Stomach (tissue), 4 donors: Measurements from ENCODE around the gene ZNF474.
A peak's percentile ranks its signal among the peaks of the same experiment; 100 is the strongest.

Experiments
- EP300 ChIP-seq: sonication (generic); formaldehyde crosslinking; IDR thresholded peaks from one replicate; pipeline ENCODE4 v1.6.1; 2017; ENCODE audit warnings: antibody characterized with exemption
- POLR2AphosphoS5 ChIP-seq, 3 donors: sonication (generic); formaldehyde crosslinking; IDR thresholded peaks; one replicate each; pipeline ENCODE4 v1.6.1; 2016; ENCODE audit warnings: antibody characterized with exemption in 3 of 3
- TF ChIP-seq, protein P1 (sequence below), 7 experiments: fragments of 450-650 bp in 4 of 7; fragments of 200-600 bp in 3 of 7; sonication (generic) in 3 of 7; IDR thresholded peaks; one replicate each; pipeline ENCODE4 v1.5.1; 2016 to 2019; ENCODE audit warnings: antibody characterized with exemption in 7 of 7, control low read depth in 2 of 7, mild to moderate bottlenecking in 1 of 7

DNA sequence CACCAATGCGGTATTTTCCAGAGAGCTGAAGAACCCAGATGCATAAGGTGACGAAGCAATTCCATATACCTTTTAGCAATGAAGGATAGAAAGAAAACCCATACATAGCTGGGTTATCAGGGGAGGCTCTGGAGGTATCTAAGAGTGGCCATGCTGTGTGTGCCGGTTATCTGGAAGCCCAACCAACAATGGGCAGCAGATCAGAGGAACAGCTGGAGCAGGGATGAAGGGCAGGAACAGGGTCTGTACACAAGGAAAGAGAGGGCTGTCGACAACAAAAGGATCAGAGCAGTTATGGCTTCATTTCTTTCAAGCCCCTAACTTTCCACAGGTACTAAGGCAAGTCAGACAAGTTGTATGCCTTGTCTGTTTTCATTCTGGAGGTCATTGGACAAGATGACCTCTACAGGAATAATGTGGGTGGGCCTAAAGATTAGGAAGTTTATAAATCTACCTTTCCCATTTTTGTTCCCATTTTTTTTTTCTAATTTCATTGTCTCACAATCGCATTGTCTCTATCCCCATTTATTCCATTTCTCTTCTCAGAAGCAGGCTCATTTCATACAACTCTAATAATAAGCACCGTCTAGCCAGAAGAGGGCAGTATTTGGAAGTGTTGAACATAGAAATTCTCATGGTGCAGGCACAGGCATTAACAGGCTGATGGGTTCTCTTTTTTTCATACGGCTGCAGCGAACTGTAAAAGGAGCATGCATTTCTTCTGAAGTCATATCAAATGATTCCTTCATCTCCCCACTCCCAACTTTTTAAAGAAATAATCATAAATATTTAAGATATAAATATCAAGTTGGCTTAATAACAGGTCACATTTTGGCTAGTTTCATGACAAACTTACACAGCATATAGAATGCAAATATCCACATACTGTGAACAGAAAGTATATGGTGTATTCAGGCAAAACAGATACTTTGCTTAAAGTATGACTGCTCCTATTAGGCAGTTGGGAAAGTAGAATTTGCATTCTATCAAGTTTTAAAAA lies 63.5 kb downstream of the ZNF474 start:
- TF ChIP-seq, protein P1, sequence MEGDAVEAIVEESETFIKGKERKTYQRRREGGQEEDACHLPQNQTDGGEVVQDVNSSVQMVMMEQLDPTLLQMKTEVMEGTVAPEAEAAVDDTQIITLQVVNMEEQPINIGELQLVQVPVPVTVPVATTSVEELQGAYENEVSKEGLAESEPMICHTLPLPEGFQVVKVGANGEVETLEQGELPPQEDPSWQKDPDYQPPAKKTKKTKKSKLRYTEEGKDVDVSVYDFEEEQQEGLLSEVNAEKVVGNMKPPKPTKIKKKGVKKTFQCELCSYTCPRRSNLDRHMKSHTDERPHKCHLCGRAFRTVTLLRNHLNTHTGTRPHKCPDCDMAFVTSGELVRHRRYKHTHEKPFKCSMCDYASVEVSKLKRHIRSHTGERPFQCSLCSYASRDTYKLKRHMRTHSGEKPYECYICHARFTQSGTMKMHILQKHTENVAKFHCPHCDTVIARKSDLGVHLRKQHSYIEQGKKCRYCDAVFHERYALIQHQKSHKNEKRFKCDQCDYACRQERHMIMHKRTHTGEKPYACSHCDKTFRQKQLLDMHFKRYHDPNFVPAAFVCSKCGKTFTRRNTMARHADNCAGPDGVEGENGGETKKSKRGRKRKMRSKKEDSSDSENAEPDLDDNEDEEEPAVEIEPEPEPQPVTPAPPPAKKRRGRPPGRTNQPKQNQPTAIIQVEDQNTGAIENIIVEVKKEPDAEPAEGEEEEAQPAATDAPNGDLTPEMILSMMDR (IDR thresholded peaks at IDR 0.05) = peak in 4 of 7 experiments; percentile 31 to 56 (median 44)
- TF ChIP-seq POLR2AphosphoS5 (IDR thresholded peaks at IDR 0.05) = no peak
- no peak for TF ChIP-seq EP300
